Panc1 (cell line): ENCODE measurements around the gene COL4A2. TPM values are rescaled to one million over a fixed set of nuclear protein-coding genes. Genes with fewer than 3 reads are reported as not detected.

ENCODE experiments used
- ATAC-seq: fragments of 200-7000 bp; cut with Tn5 transposase; 2 replicates; pipeline ENCODE4 v1.9.1; 2020; ENCODE audit warnings: mild to moderate bottlenecking, moderate library complexity
- BruUV-seq: library from RNA; stranded (reverse); fragments of 400-500 nt; replicated peaks from 2 replicates; lab custom pipeline; 2021; lab: Mats Ljungman, UMichigan
- CTCF ChIA-PET: fragments of 300-600 bp; sonication (Branson Sonifier 250); formaldehyde crosslinking; loops from one replicate; lab custom pipeline; 2022; ENCODE audit warnings: antibody characterized with exemption; lab: Charles Lee
- POLR2A ChIA-PET: fragments of 300-600 bp; sonication (Branson Sonifier 250); formaldehyde crosslinking; loops from one replicate; lab custom pipeline; 2022; ENCODE audit warnings: antibody characterized with exemption; lab: Charles Lee
- DNase-seq: peaks from one replicate; pipeline ENCODE4 v3.0.0-alpha.2; 2010; ENCODE audit warnings: low read depth, low spot score
- H3K27ac ChIP-seq: 2 replicates; pipeline ENCODE4 v1.5.1; 2011; ENCODE audit warnings: mild to moderate bottlenecking, low read length, inconsistent platforms
- H3K27me3 ChIP-seq: fragments of 200-500 bp; sonication (Bioruptor generic); 2 replicates; pipeline ENCODE4 v1.6.0; 2014; ENCODE audit warnings: low read length, inconsistent platforms; ENCODE audit not compliant: control insufficient read depth, insufficient read depth
- H3K36me3 ChIP-seq: fragments of 200-500 bp; sonication (Bioruptor generic); 2 replicates; pipeline ENCODE4 v1.5.1; 2014; ENCODE audit warnings: inconsistent platforms, mild to moderate bottlenecking, low read length, moderate library complexity; ENCODE audit not compliant: control insufficient read depth, insufficient read depth
- H3K4me1 ChIP-seq: 2 replicates; pipeline ENCODE4 v1.5.1; 2011; ENCODE audit warnings: inconsistent platforms, mild to moderate bottlenecking, low read length, moderate library complexity; ENCODE audit not compliant: control insufficient read depth, insufficient read depth
- H3K4me3 ChIP-seq, 2 experiments: 2 replicates each; pipeline ENCODE4 v1.5.1; 2011 to 2012; ENCODE audit warnings: low read depth in 2 of 2, low read length in 2 of 2, mild to moderate bottlenecking in 2 of 2, inconsistent platforms in 1 of 2, moderate library complexity in 1 of 2
- H3K9me3 ChIP-seq: fragments of 200-500 bp; sonication (Bioruptor generic); 2 replicates; pipeline ENCODE4 v1.5.1; 2014; ENCODE audit warnings: low read depth, mild to moderate bottlenecking, inconsistent platforms, low read length, moderate library complexity; ENCODE audit not compliant: control insufficient read depth, insufficient read depth
- POLR2AphosphoS5 ChIP-seq: IDR thresholded peaks from 2 replicates; pipeline ENCODE4 v1.6.1; 2012; ENCODE audit warnings: mild to moderate bottlenecking, low read depth, low read length, moderate library complexity
- SIN3A ChIP-seq: IDR thresholded peaks from 2 replicates; pipeline ENCODE4 v1.6.1; 2012; ENCODE audit warnings: low read depth, mild to moderate bottlenecking, low read length, moderate library complexity, borderline replicate concordance; ENCODE audit not compliant: insufficient read depth
- TCF7L2 ChIP-seq: IDR thresholded peaks from 2 replicates; pipeline ENCODE4 v1.6.1; 2011; ENCODE audit warnings: mild to moderate bottlenecking, low read depth, low read length, inconsistent platforms
- in situ Hi-C: cut with HindIII; loops from 2 replicates; pipeline ENCODE4 v1.10.0; 2016; ENCODE audit warnings: low sequenced_read_pairs, low pct_unique_long_range_greater_than_20kb
- intact Hi-C: fragments of 100-400 bp; cut with micrococcal nuclease; formaldehyde crosslinking; loops from one replicate; pipeline ENCODE4 v1.10.0; 2022; ENCODE audit not compliant: unreplicated experiment
- total RNA-seq: library from RNA; stranded (reverse); gene quantifications from one replicate; pipeline ENCODE4 v1.2.1, GENCODE V29; 2021; ENCODE audit not compliant: unreplicated experiment
- TF ChIP-seq, protein P1 (sequence below), 2 experiments: IDR thresholded peaks; 2 replicates each; pipeline ENCODE4 v1.6.1; 2011 to 2012; ENCODE audit warnings: low read depth in 2 of 2, control low read depth in 1 of 2, low read length in 1 of 2, mild to moderate bottlenecking in 1 of 2, moderate library complexity in 1 of 2; ENCODE audit not compliant: insufficient read depth in 1 of 2
- TF ChIP-seq, protein P2 (sequence below): fragments of 450-650 bp; IDR thresholded peaks from 2 replicates; pipeline ENCODE4 v1.5.1; 2017; ENCODE audit warnings: mild to moderate bottlenecking

COL4A2 gene
- total RNA-seq, 1 experiment from 2014 or later = 3.0 TPM

DNA sequence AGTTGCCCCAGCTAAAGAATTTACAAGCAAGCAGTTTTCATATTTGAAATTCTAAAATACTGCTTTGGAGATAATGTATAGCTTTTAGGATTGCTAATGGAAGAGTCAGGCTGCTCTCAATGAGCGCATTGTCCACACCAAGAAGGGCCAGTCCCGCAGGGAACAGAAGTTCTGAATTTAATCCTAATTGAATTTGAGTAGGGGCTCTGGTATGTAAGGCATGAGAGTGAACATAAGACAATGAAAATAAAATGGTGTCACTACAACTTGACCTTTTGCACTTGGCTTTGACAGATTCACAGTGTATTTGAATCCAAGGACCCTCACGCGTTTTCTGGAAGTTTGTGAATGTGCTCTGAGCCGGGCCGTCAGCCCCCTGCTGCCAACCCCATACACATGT is 221.8 kb downstream of the COL4A2 start:
- no peak overlapping the region for H3K4me3 ChIP-seq
- no peaks in the 10 kb centered on the region for H3K36me3 ChIP-seq
- intact Hi-C loops = no loop called here
- POLR2A ChIA-PET = no interaction called here
- H3K9me3 ChIP-seq = no peaks in the 10 kb centered on the region
- H3K27ac ChIP-seq = peak overlapping the region; percentile 3; the same call in 1 of the 2 replicates
- TF ChIP-seq POLR2AphosphoS5 (no peak), SIN3A (no peak), TCF7L2 (no peak)
- TF ChIP-seq, protein P1, sequence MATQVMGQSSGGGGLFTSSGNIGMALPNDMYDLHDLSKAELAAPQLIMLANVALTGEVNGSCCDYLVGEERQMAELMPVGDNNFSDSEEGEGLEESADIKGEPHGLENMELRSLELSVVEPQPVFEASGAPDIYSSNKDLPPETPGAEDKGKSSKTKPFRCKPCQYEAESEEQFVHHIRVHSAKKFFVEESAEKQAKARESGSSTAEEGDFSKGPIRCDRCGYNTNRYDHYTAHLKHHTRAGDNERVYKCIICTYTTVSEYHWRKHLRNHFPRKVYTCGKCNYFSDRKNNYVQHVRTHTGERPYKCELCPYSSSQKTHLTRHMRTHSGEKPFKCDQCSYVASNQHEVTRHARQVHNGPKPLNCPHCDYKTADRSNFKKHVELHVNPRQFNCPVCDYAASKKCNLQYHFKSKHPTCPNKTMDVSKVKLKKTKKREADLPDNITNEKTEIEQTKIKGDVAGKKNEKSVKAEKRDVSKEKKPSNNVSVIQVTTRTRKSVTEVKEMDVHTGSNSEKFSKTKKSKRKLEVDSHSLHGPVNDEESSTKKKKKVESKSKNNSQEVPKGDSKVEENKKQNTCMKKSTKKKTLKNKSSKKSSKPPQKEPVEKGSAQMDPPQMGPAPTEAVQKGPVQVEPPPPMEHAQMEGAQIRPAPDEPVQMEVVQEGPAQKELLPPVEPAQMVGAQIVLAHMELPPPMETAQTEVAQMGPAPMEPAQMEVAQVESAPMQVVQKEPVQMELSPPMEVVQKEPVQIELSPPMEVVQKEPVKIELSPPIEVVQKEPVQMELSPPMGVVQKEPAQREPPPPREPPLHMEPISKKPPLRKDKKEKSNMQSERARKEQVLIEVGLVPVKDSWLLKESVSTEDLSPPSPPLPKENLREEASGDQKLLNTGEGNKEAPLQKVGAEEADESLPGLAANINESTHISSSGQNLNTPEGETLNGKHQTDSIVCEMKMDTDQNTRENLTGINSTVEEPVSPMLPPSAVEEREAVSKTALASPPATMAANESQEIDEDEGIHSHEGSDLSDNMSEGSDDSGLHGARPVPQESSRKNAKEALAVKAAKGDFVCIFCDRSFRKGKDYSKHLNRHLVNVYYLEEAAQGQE (IDR thresholded peaks at IDR 0.05; ENCODE audit: insufficient read depth in 1 of 2, low read depth in 2 of 2, low read length in 1 of 2) = no peak
- ATAC-seq (no peak), DNase-seq (no peak)
- in situ Hi-C loops = no loop called here
- CTCF ChIA-PET = no interaction called here
- H3K4me1 ChIP-seq = peaks cover 23% of the 10 kb centered on the region
- no peaks in the 10 kb centered on the region for H3K27me3 ChIP-seq
- no TSS peak for BruUV-seq

- ATAC-seq (no peak), DNase-seq (no peak)
- POLR2A ChIA-PET = no interaction called here
- Histone ChIP-seq H3K4me1 (peaks cover 19% of the 10 kb centered on the region), H3K9me3 (no peaks in the 10 kb centered on the region), H3K36me3 (no peaks in the 10 kb centered on the region), H3K27ac (no peak overlapping the region; the same call in 1 of the 2 replicates), H3K4me3 (no peak overlapping the region), H3K27me3 (no peaks in the 10 kb centered on the region)
- no TSS peak for BruUV-seq
- CTCF ChIA-PET = no interaction called here
- in situ Hi-C loops (no loop called here), intact Hi-C loops (no loop called here)
- TF ChIP-seq, protein P2, sequence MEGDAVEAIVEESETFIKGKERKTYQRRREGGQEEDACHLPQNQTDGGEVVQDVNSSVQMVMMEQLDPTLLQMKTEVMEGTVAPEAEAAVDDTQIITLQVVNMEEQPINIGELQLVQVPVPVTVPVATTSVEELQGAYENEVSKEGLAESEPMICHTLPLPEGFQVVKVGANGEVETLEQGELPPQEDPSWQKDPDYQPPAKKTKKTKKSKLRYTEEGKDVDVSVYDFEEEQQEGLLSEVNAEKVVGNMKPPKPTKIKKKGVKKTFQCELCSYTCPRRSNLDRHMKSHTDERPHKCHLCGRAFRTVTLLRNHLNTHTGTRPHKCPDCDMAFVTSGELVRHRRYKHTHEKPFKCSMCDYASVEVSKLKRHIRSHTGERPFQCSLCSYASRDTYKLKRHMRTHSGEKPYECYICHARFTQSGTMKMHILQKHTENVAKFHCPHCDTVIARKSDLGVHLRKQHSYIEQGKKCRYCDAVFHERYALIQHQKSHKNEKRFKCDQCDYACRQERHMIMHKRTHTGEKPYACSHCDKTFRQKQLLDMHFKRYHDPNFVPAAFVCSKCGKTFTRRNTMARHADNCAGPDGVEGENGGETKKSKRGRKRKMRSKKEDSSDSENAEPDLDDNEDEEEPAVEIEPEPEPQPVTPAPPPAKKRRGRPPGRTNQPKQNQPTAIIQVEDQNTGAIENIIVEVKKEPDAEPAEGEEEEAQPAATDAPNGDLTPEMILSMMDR = no peak
- TF ChIP-seq SIN3A (no peak), POLR2AphosphoS5 (no peak), TCF7L2 (no peak)
- TF ChIP-seq, protein P1 (IDR thresholded peaks at IDR 0.05; ENCODE audit: insufficient read depth in 1 of 2, low read depth in 2 of 2, low read length in 1 of 2) = no peak
Observed at GRCh38 chr13:110529522-110530311, 222.6 kb downstream of the COL4A2 start.
